Loucy (cell line): ENCODE results near the gene STRN.
"Not testable (repeated sequence)": the region's sequence is repeated elsewhere in the genome, so short reads cannot be mapped to it uniquely, and the experiment has no call there.

ENCODE experiments used
- H2AFZ ChIP-seq: fragments of 200-600 bp; sonication (generic); 2 replicates; pipeline ENCODE4 v1.6.0; 2016; ENCODE audit warnings: antibody characterized with exemption, mild to moderate bottlenecking, low read length, moderate library complexity
- H3F3A ChIP-seq: fragments of 200-600 bp; 2 replicates; pipeline ENCODE4 v1.6.0; 2016; ENCODE audit warnings: antibody characterized with exemption, low read depth, mild to moderate bottlenecking
- H3K27me3 ChIP-seq: fragments of 200-600 bp; sonication (generic); 2 replicates; pipeline ENCODE4 v1.6.1; 2014; ENCODE audit warnings: low read length, mild to moderate bottlenecking; ENCODE audit not compliant: insufficient read depth, poor library complexity, severe bottlenecking
- H3K36me3 ChIP-seq: fragments of 200-600 bp; sonication (generic); 2 replicates; pipeline ENCODE4 v1.6.1; 2016; ENCODE audit warnings: low read length; ENCODE audit not compliant: insufficient read depth
- H3K4me1 ChIP-seq: fragments of 200-600 bp; sonication (generic); 2 replicates; pipeline ENCODE4 v1.5.1; 2014; ENCODE audit warnings: low read length, mild to moderate bottlenecking; ENCODE audit not compliant: insufficient read depth, poor library complexity, severe bottlenecking
- H3K4me2 ChIP-seq: fragments of 200-600 bp; sonication (generic); 2 replicates; pipeline ENCODE4 v1.6.0; 2014; ENCODE audit warnings: antibody characterized with exemption, low read length, low read depth, mild to moderate bottlenecking; ENCODE audit not compliant: poor library complexity, severe bottlenecking
- H3K4me3 ChIP-seq: fragments of 200-600 bp; sonication (generic); 2 replicates; pipeline ENCODE4 v1.5.1; 2014; ENCODE audit warnings: low read length, mild to moderate bottlenecking, mixed read lengths; ENCODE audit not compliant: poor library complexity, severe bottlenecking
- H3K79me2 ChIP-seq: fragments of 200-600 bp; sonication (generic); 2 replicates; pipeline ENCODE4 v1.6.1; 2014; ENCODE audit warnings: low read length; ENCODE audit not compliant: insufficient read depth
- H3K9ac ChIP-seq: fragments of 200-600 bp; sonication (generic); 2 replicates; pipeline ENCODE4 v1.6.0; 2014; ENCODE audit warnings: mild to moderate bottlenecking, low read depth, low read length, moderate library complexity; ENCODE audit not compliant: poor library complexity, severe bottlenecking
- H3K9me2 ChIP-seq: fragments of 200-600 bp; sonication (generic); replicated peaks from 2 replicates; pipeline ENCODE4 v1.6.1; 2016; ENCODE audit warnings: low read depth, low read length, mixed read lengths
- H3K9me3 ChIP-seq: fragments of 200-600 bp; sonication (generic); 2 replicates; pipeline ENCODE4 v1.6.1; 2014; ENCODE audit warnings: mild to moderate bottlenecking, antibody characterized with exemption, low read length, low read depth; ENCODE audit not compliant: insufficient read depth
- H4K20me1 ChIP-seq: fragments of 200-600 bp; sonication (generic); 2 replicates; pipeline ENCODE4 v1.6.0; 2014; ENCODE audit warnings: antibody characterized with exemption, low read length, mild to moderate bottlenecking; ENCODE audit not compliant: insufficient read depth, poor library complexity, severe bottlenecking
- CTCF ChIP-seq: fragments of 200-600 bp; sonication (generic); conservative IDR thresholded peaks from 2 replicates; pipeline ENCODE4 v1.5.1; 2014; ENCODE audit warnings: mild to moderate bottlenecking, antibody characterized with exemption, low read length
- EZH2phosphoT487 ChIP-seq: fragments of 200-600 bp; IDR thresholded peaks from 2 replicates; pipeline ENCODE4 v1.6.1; 2018; ENCODE audit warnings: antibody characterized with exemption, mild to moderate bottlenecking, moderate library complexity, borderline replicate concordance

Gene STRN

GRCh38 chr2:36941867-36942266 lies 24.5 kb downstream of the STRN start:
- H3K27me3 ChIP-seq: no peaks in the 10 kb centered on the region
- TF ChIP-seq EZH2phosphoT487 (no peak), CTCF (no peak)
- no peaks in the 10 kb centered on the region for H3K9me2 ChIP-seq
- peaks cover 3% of the 10 kb centered on the region for H4K20me1 ChIP-seq
- no peak overlapping the region for H3K4me3 ChIP-seq
- H3K4me1 ChIP-seq: no peaks in the 10 kb centered on the region
- no peak overlapping the region for H3K4me2 ChIP-seq
- H3F3A ChIP-seq: no peaks in the 10 kb centered on the region
- H3K79me2 ChIP-seq: peaks cover 28% of the 10 kb centered on the region
- H3K9ac ChIP-seq: no peak overlapping the region
- H3K9me3 ChIP-seq: no peaks in the 10 kb centered on the region
- no peaks in the 10 kb centered on the region for H3K36me3 ChIP-seq
- no peak overlapping the region for H2AFZ ChIP-seq

GRCh38 chr2:36936526-36936925 lies 29.8 kb downstream of the STRN start:
- H3K9me2 ChIP-seq, H3K9ac ChIP-seq, H3K9me3 ChIP-seq, H4K20me1 ChIP-seq, H3K4me1 ChIP-seq, H3F3A ChIP-seq, H2AFZ ChIP-seq, H3K4me3 ChIP-seq, H3K4me2 ChIP-seq, H3K36me3 ChIP-seq, H3K27me3 ChIP-seq: not testable (repeated sequence)
- H3K79me2 ChIP-seq: peaks cover 24% of the 10 kb centered on the region

- not testable (repeated sequence) for H3K9me2 ChIP-seq, H3K9ac ChIP-seq, H3K4me2 ChIP-seq, H2AFZ ChIP-seq, H3K4me3 ChIP-seq, H3K9me3 ChIP-seq, H3K27me3 ChIP-seq, H3F3A ChIP-seq, H3K36me3 ChIP-seq, H3K4me1 ChIP-seq, H4K20me1 ChIP-seq
- peaks cover 15% of the 10 kb centered on the region for H3K79me2 ChIP-seq
Observed at GRCh38 chr2:36931688-36932087, 34.6 kb downstream of the STRN start.

GRCh38 chr2:36930787-36931410 lies 35.4 kb downstream of the STRN start:
- not testable (repeated sequence) for H3K4me2 ChIP-seq, H3K9ac ChIP-seq, H3K9me2 ChIP-seq, H3K27me3 ChIP-seq, H3F3A ChIP-seq, H4K20me1 ChIP-seq, H2AFZ ChIP-seq, H3K4me3 ChIP-seq, H3K9me3 ChIP-seq, H3K36me3 ChIP-seq, H3K4me1 ChIP-seq
- peaks cover 15% of the 10 kb centered on the region for H3K79me2 ChIP-seq

- not testable (repeated sequence) for H3K9ac ChIP-seq, H4K20me1 ChIP-seq, H3K4me3 ChIP-seq, H3K9me2 ChIP-seq, H3K9me3 ChIP-seq, H3K36me3 ChIP-seq, H3K79me2 ChIP-seq, H3K4me1 ChIP-seq, H3F3A ChIP-seq, H3K27me3 ChIP-seq, H2AFZ ChIP-seq
- H3K4me2 ChIP-seq: peak overlapping the region; percentile 9
Observed at GRCh38 chr2:36926175-36927132, 39.9 kb downstream of the STRN start.

GRCh38 chr2:36922629-36923028 lies 43.7 kb downstream of the STRN start:
- H3K36me3 ChIP-seq, H2AFZ ChIP-seq, H3F3A ChIP-seq, H3K79me2 ChIP-seq, H3K4me1 ChIP-seq, H3K4me3 ChIP-seq, H3K4me2 ChIP-seq, H3K9me2 ChIP-seq, H3K27me3 ChIP-seq, H4K20me1 ChIP-seq, H3K9me3 ChIP-seq, H3K9ac ChIP-seq: not testable (repeated sequence)
